ENCODE data around the gene PROCA1. TPM values are rescaled to one million over a fixed set of nuclear protein-coding genes. Genes with fewer than 3 reads are reported as not detected.

The PROCA1 gene
- total RNA-seq, 2 donors from 2014 or later, result 1.0 to 2.5 TPM

GRCh38 chr17:28749516-28750177, 38.0 kb upstream of the PROCA1 start:
- DNase-seq, result no peak
- Histone ChIP-seq H3K36me3 (peaks cover 11% of the 10 kb centered on the region), H3K4me1 (peaks cover 23% of the 10 kb centered on the region), H3K27ac (peak overlapping the region; percentile 62), H3K9me3 (no peaks in the 10 kb centered on the region), H3K4me3 (no peak overlapping the region), H3K27me3 (no peaks in the 10 kb centered on the region), H3K9ac (ENCODE audit: low read depth in 2 of 2, low read length in 2 of 2) (peak overlapping the region in 1 of 2 donors; percentile 76)
- intact Hi-C loops (cut with DNase I), result loop anchor here (2.0 to 10.0 kb wide), 2 partner anchors 23 to 65 kb away; partner anchors contain the start of gene TLCD1
- TF ChIP-seq, protein P1, sequence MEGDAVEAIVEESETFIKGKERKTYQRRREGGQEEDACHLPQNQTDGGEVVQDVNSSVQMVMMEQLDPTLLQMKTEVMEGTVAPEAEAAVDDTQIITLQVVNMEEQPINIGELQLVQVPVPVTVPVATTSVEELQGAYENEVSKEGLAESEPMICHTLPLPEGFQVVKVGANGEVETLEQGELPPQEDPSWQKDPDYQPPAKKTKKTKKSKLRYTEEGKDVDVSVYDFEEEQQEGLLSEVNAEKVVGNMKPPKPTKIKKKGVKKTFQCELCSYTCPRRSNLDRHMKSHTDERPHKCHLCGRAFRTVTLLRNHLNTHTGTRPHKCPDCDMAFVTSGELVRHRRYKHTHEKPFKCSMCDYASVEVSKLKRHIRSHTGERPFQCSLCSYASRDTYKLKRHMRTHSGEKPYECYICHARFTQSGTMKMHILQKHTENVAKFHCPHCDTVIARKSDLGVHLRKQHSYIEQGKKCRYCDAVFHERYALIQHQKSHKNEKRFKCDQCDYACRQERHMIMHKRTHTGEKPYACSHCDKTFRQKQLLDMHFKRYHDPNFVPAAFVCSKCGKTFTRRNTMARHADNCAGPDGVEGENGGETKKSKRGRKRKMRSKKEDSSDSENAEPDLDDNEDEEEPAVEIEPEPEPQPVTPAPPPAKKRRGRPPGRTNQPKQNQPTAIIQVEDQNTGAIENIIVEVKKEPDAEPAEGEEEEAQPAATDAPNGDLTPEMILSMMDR (IDR thresholded peaks at IDR 0.05), result no peak

- TF ChIP-seq, protein P1 (IDR thresholded peaks at IDR 0.05), result no peak
- H3K27ac ChIP-seq, result peak overlapping the region; percentile 62
- intact Hi-C loops (cut with DNase I), result no loop called here
- no peaks in the 10 kb centered on the region for H3K27me3 ChIP-seq
- DNase-seq, result no peak
- no peaks in the 10 kb centered on the region for H3K9me3 ChIP-seq
- peak overlapping the region in 1 of 2 donors; percentile 76 for H3K9ac ChIP-seq (ENCODE audit: low read depth in 2 of 2, low read length in 2 of 2)
- peaks cover 23% of the 10 kb centered on the region for H3K4me1 ChIP-seq
- H3K36me3 ChIP-seq, result peaks cover 11% of the 10 kb centered on the region
- H3K4me3 ChIP-seq, result no peak overlapping the region
Measured at GRCh38 chr17:28748852-28749515, 37.3 kb upstream of the PROCA1 start.

DNA sequence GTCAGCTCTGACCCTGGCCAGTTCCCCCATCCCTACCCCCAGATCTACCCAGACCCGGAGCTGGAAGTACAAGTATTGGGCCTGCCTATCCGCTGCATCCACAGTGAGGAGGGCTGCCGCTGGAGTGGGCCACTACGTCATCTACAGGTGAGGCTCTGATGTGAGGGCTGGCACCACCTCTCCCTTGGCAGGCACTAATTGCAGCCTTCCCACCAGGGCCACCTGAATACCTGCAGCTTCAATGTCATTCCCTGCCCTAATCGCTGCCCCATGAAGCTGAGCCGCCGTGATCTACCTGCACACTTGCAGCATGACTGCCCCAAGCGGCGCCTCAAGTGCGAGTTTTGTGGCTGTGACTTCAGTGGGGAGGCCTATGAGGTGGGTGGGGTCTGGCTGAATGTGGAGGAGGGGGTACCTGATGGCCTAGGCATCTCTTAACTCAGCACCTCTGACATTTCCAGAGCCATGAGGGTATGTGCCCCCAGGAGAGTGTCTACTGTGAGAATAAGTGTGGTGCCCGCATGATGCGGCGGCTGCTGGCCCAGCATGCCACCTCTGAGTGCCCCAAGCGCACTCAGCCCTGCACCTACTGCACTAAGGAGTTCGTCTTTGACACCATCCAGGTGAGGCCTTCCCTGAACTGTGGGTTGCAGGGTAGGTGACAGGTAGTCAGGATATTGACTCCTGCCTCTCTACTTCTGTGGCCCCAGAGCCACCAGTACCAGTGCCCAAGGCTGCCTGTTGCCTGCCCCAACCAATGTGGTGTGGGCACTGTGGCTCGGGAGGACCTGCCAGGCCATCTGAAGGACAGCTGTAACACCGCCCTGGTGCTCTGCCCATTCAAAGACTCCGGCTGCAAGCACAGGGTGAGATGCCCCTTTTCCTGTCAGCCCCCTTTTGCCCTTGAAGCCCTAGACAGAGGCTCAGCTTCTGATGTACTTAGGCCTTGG, 36.4 kb upstream of the PROCA1 start:
- Histone ChIP-seq H3K9me3 (no peaks in the 10 kb centered on the region), H3K27me3 (no peaks in the 10 kb centered on the region), H3K9ac (ENCODE audit: low read depth in 2 of 2, low read length in 2 of 2) (peak overlapping the region; percentile 3 to 85), H3K27ac (peak overlapping the region; percentile 95), H3K4me1 (peaks cover 23% of the 10 kb centered on the region), H3K4me3 (no peak overlapping the region), H3K36me3 (peaks cover 11% of the 10 kb centered on the region)
- DNase-seq, result no peak
- TF ChIP-seq, protein P1 (IDR thresholded peaks at IDR 0.05), result no peak
- intact Hi-C loops (cut with DNase I), result no loop called here

- Histone ChIP-seq H3K9me3 (no peaks in the 10 kb centered on the region), H3K27me3 (no peaks in the 10 kb centered on the region), H3K4me3 (no peak overlapping the region), H3K9ac (ENCODE audit: low read depth in 2 of 2, low read length in 2 of 2) (peak overlapping the region; percentile 64 to 85), H3K27ac (peak overlapping the region; percentile 95), H3K36me3 (peaks cover 11% of the 10 kb centered on the region), H3K4me1 (peaks cover 29% of the 10 kb centered on the region)
- peak; percentile 84 for DNase-seq
- intact Hi-C loops (cut with DNase I), result no loop called here
- TF ChIP-seq, protein P1 (IDR thresholded peaks at IDR 0.05), result no peak
Measured at GRCh38 chr17:28747051-28747691, 35.5 kb upstream of the PROCA1 start.

DNA sequence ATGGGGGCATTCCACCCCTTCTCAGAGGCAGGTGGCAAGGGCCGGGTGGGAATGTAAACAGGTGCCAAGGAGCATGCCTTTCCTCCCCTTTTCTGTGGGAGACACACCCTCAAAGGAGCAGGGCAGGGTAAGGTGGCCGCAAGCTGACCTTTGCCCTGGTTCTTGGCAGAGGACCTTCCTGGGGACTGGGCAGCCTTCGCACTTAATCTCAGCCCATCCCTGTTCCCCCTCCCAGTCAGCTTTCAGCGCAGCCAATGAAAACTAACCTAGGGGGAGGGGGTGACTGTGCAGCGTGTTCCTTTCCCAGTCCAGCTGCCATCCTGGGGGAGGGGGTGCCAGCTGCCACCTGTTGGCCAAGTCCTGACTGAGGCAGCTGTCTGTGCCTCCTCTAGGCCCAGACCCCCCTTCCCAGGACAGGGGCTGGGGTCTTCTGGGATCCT, 34.9 kb upstream of the PROCA1 start:
- intact Hi-C loops (cut with DNase I), result no loop called here
- TF ChIP-seq, protein P1 (IDR thresholded peaks at IDR 0.05), result no peak
- Histone ChIP-seq H3K9me3 (no peaks in the 10 kb centered on the region), H3K9ac (ENCODE audit: low read depth in 2 of 2, low read length in 2 of 2) (peak overlapping the region; percentile 81 to 85), H3K4me1 (peaks cover 29% of the 10 kb centered on the region), H3K27ac (peak overlapping the region; percentile 95), H3K36me3 (peaks cover 11% of the 10 kb centered on the region), H3K4me3 (no peak overlapping the region), H3K27me3 (no peaks in the 10 kb centered on the region)
- DNase-seq, result peak; percentile 92
